MCF 10A (cell line): ENCODE data around the gene IFNA16. TPM values are rescaled to one million over a fixed set of nuclear protein-coding genes. Genes with fewer than 3 reads are reported as not detected.
"Not testable (repeated sequence)": the region's sequence is repeated elsewhere in the genome, so short reads cannot be mapped to it uniquely, and the experiment has no call there.

Experiments
- BruUV-seq: library from RNA; stranded (reverse); fragments of 400-500 nt; replicated peaks from 2 replicates; lab custom pipeline; 2021; lab: Mats Ljungman, UMichigan
- CTCF ChIA-PET: fragments of 300-600 bp; sonication (Branson Sonifier 250); formaldehyde crosslinking; extraction: SDS; loops from one replicate; lab custom pipeline; 2021; ENCODE audit warnings: antibody characterized with exemption, inconsistent platforms; lab: Yijun Ruan, JAX
- POLR2A ChIA-PET: fragments of 300-600, 350-650 bp; sonication (Branson Sonifier 250); formaldehyde crosslinking; extraction: SDS; loops from one replicate; lab custom pipeline; 2020; ENCODE audit warnings: antibody characterized with exemption, inconsistent platforms; lab: Yijun Ruan, JAX
- DNase-seq: peaks from one replicate; pipeline ENCODE4 v3.0.0-alpha.2; 2018; ENCODE audit not compliant: unreplicated experiment
- H3K27ac Mint-ChIP-seq: one replicate; pipeline ENCODE4 v1.8.0; 2022; ENCODE audit warnings: mild to moderate bottlenecking, low read depth, mixed read lengths; ENCODE audit not compliant: unreplicated experiment
- H3K27me3 Mint-ChIP-seq: one replicate; pipeline ENCODE4 v1.8.0; 2022; ENCODE audit warnings: mixed read lengths; ENCODE audit not compliant: insufficient read depth, unreplicated experiment
- H3K36me3 Mint-ChIP-seq: one replicate; pipeline ENCODE4 v1.8.0; 2022; ENCODE audit warnings: mild to moderate bottlenecking, moderate library complexity, mixed read lengths; ENCODE audit not compliant: insufficient read depth, unreplicated experiment
- H3K4me1 Mint-ChIP-seq: one replicate; pipeline ENCODE4 v1.8.0; 2022; ENCODE audit warnings: mixed read lengths; ENCODE audit not compliant: insufficient read depth, unreplicated experiment
- H3K4me3 Mint-ChIP-seq: one replicate; pipeline ENCODE4 v1.8.0; 2022; ENCODE audit warnings: mild to moderate bottlenecking, moderate library complexity, mixed read lengths; ENCODE audit not compliant: unreplicated experiment
- H3K9me3 Mint-ChIP-seq: one replicate; pipeline ENCODE4 v1.8.0; 2022; ENCODE audit warnings: mixed read lengths; ENCODE audit not compliant: unreplicated experiment
- intact Hi-C: fragments of 100-400 bp; cut with micrococcal nuclease; formaldehyde crosslinking; loops from 2 replicates; pipeline ENCODE4 v1.14.1; 2022
- total RNA-seq: library from RNA; stranded (reverse); gene quantifications from 2 replicates; pipeline ENCODE4 v1.2.3, GENCODE V29; 2022
- TF ChIP-seq, protein P1 (sequence below): fragments of 200-600 bp; IDR thresholded peaks from one replicate; pipeline ENCODE4 v1.8.0; 2022; ENCODE audit warnings: antibody characterized with exemption, mild to moderate bottlenecking; ENCODE audit not compliant: unreplicated experiment

IFNA16 gene
- total RNA-seq, 1 experiment from 2014 or later = not detected

DNA sequence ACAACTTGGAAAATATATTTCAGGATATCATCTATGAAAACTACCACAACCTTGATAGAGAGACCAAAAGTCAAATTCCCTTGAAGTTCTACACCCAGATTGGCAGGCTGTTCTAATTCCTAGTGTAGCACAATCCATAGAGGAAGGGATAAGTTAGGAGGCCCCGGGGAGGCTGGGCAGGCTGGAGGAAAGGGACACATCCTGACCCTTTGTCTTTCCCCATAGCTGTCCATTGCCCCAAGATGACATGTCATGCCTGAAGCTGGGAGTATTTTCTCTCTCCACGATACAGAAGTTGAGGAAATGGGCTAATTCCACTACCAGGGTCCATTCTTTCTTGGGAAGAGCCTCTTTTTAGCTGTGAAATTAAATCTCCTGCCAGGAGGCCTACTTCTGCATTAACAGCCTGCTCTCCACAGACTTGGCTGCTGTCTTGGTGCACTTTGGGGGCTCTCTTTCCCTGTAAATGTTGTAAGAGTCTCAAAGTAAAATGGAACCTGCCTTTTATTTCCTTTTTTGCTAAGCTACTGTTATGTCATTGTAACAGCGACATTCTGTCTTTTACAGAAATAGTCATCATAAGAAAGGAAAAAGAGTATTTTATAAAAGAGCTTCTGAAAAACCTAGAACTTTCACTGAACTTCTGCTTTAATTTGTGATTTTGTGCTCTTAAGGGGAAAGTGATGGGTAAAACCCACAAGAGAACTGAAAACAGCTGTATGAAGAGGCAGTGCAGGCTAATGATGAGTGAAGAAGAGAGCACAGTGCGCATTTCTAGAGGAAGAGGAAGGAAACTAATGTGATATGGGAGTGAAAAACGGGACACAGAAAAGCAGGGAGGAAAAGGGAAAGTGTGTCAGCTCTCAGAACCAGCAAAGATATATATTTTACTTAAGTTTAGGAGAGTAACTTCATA lies 3.4 kb downstream of the IFNA16 start:
- CTCF ChIA-PET = interaction anchor here (0.7 to 1.1 kb wide), 2 partner anchors 22 to 34 kb away, joined by 3 read pairs; no protein-coding TSS in a partner anchor
- TF ChIP-seq, protein P1, sequence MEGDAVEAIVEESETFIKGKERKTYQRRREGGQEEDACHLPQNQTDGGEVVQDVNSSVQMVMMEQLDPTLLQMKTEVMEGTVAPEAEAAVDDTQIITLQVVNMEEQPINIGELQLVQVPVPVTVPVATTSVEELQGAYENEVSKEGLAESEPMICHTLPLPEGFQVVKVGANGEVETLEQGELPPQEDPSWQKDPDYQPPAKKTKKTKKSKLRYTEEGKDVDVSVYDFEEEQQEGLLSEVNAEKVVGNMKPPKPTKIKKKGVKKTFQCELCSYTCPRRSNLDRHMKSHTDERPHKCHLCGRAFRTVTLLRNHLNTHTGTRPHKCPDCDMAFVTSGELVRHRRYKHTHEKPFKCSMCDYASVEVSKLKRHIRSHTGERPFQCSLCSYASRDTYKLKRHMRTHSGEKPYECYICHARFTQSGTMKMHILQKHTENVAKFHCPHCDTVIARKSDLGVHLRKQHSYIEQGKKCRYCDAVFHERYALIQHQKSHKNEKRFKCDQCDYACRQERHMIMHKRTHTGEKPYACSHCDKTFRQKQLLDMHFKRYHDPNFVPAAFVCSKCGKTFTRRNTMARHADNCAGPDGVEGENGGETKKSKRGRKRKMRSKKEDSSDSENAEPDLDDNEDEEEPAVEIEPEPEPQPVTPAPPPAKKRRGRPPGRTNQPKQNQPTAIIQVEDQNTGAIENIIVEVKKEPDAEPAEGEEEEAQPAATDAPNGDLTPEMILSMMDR = peak; percentile 17
- peak; percentile 3 for DNase-seq
- H3K4me1 Mint-ChIP-seq, intact Hi-C loops, H3K27ac Mint-ChIP-seq, H3K4me3 Mint-ChIP-seq, H3K9me3 Mint-ChIP-seq, H3K36me3 Mint-ChIP-seq, POLR2A ChIA-PET, BruUV-seq: not testable (repeated sequence)
- H3K27me3 Mint-ChIP-seq = peaks cover 15% of the 10 kb centered on the region

DNA sequence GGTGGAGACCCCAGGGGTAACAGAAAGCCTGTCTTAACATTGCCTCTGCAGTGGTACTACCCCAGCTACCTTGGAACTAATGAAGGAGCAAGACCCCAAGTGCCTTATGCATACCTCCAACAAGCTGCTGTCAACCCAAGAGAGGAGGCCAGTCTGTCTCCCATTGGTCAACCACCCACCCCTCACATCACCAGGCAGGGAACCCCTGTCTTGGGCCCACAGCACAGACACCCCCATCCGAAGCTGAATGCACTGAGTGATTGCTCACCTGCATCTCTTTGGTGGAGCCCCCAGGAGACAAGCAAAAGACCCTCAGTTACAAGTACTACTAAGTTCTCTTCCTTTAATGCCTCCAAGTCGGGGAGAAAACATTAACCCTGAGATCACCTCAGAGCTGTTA lies 5.0 kb downstream of the IFNA16 start:
- H3K36me3 Mint-ChIP-seq, H3K9me3 Mint-ChIP-seq, DNase-seq, BruUV-seq, POLR2A ChIA-PET, H3K27ac Mint-ChIP-seq, H3K4me3 Mint-ChIP-seq, H3K4me1 Mint-ChIP-seq, intact Hi-C loops: not testable (repeated sequence)
- H3K27me3 Mint-ChIP-seq = peaks cover 13% of the 10 kb centered on the region
- CTCF ChIA-PET = interaction anchor here (0.6 kb wide), 1 partner anchor 17 kb away, joined by 4 read pairs; no protein-coding TSS in a partner anchor

DNA sequence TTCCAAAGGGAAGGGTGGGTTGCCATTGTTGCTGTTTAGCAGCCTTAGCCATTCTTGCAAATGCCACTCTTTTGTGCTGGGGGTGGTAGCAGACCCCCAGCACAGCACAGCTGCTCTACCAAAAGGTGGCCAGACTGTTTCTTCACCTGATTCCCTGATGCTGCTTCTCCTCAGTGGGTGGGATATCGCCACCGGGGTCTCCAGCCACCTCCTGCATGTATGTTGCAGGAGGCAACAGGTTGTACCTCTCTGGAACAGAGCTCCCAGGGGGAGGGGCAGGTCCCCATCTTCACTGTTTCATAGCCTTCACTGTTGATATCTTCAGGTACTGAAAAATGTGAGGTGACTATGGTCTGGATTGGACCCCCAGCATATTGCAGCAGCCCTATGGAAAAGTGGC lies 6.3 kb downstream of the IFNA16 start:
- H3K36me3 Mint-ChIP-seq, POLR2A ChIA-PET, H3K4me3 Mint-ChIP-seq, BruUV-seq, H3K27ac Mint-ChIP-seq, DNase-seq, intact Hi-C loops, CTCF ChIA-PET, H3K4me1 Mint-ChIP-seq, H3K9me3 Mint-ChIP-seq: not testable (repeated sequence)
- H3K27me3 Mint-ChIP-seq = peaks cover 11% of the 10 kb centered on the region

DNA sequence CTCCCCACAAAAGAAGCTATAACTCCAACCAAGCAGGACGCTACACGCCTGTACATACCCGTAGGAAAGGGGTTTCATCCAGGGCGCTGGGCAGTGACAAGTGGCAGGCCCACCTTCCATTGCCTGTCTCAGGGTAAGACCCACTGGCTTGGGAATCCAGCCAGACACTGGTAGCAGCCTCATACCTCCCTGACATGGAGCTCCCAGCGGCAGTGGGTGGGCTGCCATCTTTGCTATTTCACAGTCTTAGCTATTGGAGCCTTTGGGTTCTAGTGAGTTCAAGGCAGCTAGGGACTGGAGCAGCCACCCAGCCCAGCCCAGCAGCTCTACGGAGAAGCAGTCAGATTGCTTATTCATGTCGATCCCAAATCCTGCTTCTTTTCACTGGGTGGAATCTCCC lies 6.8 kb downstream of the IFNA16 start:
- CTCF ChIA-PET = no interaction called here
- no peak overlapping the region for H3K27ac Mint-ChIP-seq
- peaks cover 11% of the 10 kb centered on the region for H3K27me3 Mint-ChIP-seq
- POLR2A ChIA-PET = no interaction called here
- no peak for DNase-seq
- H3K4me1 Mint-ChIP-seq = no peaks in the 10 kb centered on the region
- no TSS peak for BruUV-seq
- no peaks in the 10 kb centered on the region for H3K9me3 Mint-ChIP-seq
- H3K4me3 Mint-ChIP-seq = no peak overlapping the region
- TF ChIP-seq, protein P1 = no peak
- intact Hi-C loops = no loop called here
- H3K36me3 Mint-ChIP-seq = no peaks in the 10 kb centered on the region

DNA sequence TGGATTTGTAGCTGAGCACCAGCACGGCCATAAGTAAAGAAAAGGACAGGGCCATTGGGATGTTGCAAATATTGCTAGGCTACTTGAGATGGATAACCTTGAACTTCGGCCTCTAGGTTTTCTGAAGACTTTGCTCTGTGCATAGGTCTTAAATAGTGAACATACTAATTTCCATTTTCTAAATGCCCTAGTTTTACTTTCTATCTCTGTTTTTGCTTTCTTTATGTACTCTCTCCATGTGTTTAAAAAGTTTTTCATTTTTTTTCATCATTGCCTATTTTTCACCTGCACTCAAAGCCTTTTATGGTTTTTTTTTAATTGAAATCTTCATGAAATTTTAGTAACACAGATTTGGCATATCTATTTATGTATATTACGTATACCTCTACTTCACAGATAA lies 10.1 kb downstream of the IFNA16 start, which contains the start of gene IFNA10:
TSS of gene IFNA10 (minus strand) at position 101 of the 400 bp plus-strand sequence. CDS start at position 55, 46 bp downstream.
- H3K9me3 Mint-ChIP-seq, H3K4me1 Mint-ChIP-seq, CTCF ChIA-PET, BruUV-seq, DNase-seq, intact Hi-C loops, POLR2A ChIA-PET, H3K27ac Mint-ChIP-seq, H3K4me3 Mint-ChIP-seq, H3K36me3 Mint-ChIP-seq: not testable (repeated sequence)
- peaks cover 22% of the 10 kb centered on the region for H3K27me3 Mint-ChIP-seq
